Keratinocyte (primary cell): ENCODE measurements around the gene TOB2.

Source experiments
- CTCF ChIP-seq, 3 experiments: IDR thresholded peaks in 1 of 3; conservative IDR thresholded peaks in 1 of 3; optimal IDR thresholded peaks in 1 of 3; 2 replicates in 2 of 3; 3 replicates in 1 of 3; pipeline versions ENCODE3 to v1.5.1; 2011; ENCODE audit warnings: low read length in 3 of 3, mild to moderate bottlenecking in 3 of 3, moderate library complexity in 2 of 3, control low read depth in 1 of 3, inconsistent platforms in 1 of 3; ENCODE audit not compliant: insufficient read depth in 2 of 3; ENCODE audit errors: extremely low read depth in 1 of 3
- EZH2 ChIP-seq: IDR thresholded peaks from one replicate; pipeline ENCODE4 v1.6.1; 2012; ENCODE audit warnings: inconsistent platforms, mild to moderate bottlenecking, low read length, moderate library complexity

DNA sequence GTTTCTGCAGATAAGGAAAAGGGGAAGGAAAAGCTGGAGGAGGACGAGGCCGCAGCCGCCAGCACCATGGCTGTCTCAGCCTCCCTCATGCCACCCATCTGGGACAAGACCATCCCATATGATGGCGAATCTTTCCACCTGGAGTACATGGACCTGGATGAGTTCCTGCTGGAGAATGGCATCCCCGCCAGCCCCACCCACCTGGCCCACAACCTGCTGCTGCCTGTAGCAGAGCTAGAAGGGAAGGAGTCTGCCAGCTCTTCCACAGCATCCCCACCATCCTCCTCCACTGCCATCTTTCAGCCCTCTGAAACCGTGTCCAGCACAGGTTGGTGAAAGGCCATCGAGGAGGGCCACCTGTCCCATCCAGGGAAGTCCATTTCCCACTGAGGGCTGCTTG, 59.3 kb downstream of the TOB2 start:
- TF ChIP-seq CTCF (optimal IDR thresholded peaks at IDR 0.05 in 1 of 3, IDR thresholded peaks at IDR 0.05 in 1 of 3, conservative IDR thresholded peaks at IDR 0.05 in 1 of 3; ENCODE audit: extremely low read depth in 1 of 3, insufficient read depth in 2 of 3, low read length in 3 of 3) = no peak
- no peak for TF ChIP-seq EZH2
